Measurements from ENCODE around the gene SRPK2.

DNA sequence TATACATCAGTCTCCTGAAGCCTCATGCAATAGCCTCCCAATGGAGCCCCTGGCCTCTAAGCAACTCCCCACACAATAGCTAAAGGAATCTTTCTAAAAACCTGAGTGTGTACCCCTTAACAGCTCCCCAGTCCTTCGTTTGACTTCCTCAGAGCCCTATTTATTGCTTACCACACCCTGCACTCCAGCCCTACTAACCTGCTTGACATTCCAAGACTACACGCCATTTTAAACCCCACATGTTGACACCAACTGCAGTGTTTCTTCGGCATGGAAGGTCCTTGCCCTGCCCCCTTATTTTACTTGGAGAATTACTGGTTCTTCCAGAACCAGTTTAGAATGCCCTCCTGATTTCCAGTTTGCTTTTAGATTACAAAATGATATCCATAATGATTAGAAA lies 10.8 kb downstream of the SRPK2 start:
- TF ChIP-seq SP1 (IDR thresholded peaks at IDR 0.05) (no peak), SUZ12 (IDR thresholded peaks at IDR 0.05) (no peak)

Data from HEK293T (cell line).